CD4-positive, alpha-beta T cell treated with Interleukin-6 for 4 hours (primary cell): Measurements from ENCODE around the gene USP15.

Source experiments
- DNase-seq: peaks from one replicate; pipeline ENCODE4 v3.0.0-alpha.2; 2020; ENCODE audit warnings: mixed read lengths

Gene USP15

GRCh38 chr12:62258941-62259630 is 1.1 kb upstream of the USP15 start:
- peak; percentile 30 for DNase-seq

DNA sequence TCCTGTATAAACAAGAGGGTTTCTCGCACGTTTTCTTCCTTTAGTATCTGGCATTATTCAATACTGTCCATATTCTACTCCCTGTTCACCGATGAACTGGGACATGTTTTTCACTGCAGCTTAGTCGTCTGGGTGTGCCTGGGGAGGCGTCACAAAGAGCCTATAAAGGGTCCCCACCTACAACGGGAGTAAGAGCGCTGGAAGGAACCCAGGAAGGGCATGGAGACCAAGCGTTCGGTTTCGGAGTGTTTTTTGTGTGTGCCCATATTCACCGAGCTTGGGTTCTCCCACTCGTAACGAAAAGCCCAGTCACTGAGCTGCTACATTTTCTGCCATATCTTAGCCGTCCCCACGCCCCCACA is 592 bp upstream of the USP15 start:
- DNase-seq, result no peak

DNA sequence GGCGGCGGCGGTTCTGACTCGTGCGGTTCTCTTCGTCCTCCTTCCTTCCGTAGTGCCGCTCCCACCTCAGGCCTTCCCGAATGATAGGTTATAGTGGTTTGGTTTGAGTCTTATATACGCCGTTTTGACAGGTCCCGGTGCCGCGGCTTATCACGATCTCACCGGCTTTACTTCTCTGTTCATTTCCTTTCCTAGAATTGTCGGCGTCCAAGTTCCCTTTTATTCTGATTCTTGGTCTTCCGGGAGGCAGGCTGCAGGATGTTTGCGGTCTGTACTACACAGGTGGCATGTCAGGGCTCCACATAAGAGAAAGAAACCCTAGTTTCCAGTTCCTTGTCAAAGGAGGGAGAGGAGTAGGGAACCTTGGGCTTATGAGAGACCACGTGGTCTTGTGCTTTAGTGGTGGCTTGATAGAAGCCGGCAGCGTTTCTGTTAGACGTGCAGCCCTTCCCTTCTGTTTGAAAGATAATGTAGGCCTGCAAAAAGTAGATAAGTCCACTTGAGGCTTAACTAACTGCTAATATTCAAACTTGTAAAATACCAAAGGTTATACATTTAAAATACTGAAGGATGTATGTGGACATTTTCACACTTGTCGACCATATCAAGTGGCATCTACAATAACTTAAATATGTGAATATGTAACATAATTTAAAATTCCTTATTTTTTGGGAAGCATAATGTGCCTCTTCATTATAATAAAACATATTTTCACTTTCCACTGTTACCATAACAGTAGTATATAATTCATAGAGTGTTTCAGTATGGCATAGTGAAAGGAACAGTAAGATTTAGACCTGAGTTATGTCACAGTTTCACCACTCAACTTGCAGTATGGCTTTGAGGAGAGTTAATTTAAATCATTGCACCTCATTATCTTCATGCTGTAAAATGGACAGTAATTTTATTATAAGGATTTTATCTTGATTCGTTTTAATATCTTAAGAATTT is 804 bp downstream of the USP15 start:
- peak; percentile 68 for DNase-seq

DNA sequence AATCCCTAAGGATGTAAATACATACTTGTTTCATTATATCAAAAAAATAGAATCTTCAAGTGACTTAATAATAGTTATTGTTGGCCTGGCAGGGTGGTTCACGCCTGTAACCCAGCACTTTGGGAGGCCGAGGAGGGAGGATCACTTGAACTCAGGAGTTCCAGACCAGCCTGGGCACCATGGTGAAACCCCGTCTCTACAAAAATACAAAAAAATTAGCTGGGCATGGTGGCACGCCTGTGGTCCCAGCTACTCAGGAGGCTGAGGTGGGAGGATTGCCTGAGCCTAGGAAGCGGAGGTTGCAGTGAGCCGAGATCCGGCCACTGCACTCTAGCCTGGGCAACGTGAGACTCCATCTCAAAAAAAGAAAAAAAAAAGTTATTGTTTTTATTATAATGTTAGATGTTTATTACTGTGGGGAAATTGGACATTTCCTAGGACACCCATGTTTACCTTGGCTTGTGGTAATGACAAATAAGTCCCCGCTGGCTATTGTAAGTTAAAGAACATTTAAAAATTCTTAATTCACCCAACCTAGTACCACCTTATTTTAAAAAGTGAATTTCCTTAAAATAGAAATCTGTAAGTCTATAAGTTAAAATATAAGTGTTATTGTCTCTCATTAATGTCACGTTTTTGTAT is 1.8 kb downstream of the USP15 start:
- DNase-seq, result no peak

DNA sequence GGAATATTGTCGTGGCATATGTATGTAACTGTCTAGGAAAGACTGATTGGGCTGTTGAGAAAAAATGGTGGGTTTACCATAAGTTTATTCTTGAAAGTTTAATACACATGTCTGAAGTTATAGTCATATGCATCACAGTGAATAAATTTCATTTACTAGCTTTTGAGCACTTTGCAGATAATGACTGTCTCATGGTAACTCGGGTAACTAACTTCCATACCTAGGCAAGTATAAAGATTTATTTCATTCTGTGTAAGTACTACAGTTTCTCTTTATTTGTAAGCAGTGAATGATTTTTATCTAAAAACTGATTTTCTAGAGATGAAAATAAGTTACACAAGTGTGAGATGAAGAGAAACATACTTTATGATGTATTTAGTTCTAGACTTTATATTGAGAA is 3.0 kb downstream of the USP15 start:
- DNase-seq, result no peak

DNA sequence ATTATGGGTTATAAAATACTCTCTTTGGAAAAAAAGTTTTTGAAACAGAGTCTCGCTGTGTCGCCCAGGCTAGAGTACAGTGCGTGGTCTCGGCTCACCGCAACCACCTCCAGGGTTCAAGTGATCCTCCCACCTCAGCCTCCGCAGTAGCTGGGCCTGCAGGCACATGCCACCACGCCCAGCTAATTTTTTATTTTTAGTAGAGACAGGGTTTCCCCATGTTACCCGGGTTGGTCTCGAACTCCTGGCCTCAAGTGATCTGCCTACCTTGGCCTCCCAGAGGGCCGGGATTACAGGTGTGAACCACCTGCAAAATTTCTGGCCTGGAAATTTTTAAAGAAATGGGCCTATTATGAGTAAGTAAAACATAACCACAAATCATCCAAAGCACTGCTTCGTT is 3.8 kb downstream of the USP15 start:
- peak; percentile 11 for DNase-seq

DNA sequence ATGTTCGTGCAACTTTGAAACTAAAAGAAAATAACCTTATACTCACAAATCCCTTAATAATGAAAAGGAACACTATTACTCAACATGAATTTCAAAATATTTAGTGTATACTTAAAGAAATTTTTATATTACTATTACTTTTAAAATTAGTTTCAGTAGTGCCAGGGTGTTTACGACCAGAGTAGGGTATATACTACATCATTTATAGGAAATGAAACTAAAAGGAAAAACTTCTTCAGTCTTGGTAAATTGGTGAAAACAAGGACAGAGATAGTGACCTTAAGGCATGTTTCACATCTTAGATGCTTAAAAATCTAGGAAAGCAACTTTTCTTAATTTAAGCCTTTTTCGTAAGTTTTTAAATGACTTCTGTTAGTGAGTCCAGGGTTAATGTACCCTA is 4.5 kb downstream of the USP15 start:
- DNase-seq, result no peak

GRCh38 chr12:62265511-62265910 is 5.3 kb downstream of the USP15 start:
- DNase-seq, result no peak

DNA sequence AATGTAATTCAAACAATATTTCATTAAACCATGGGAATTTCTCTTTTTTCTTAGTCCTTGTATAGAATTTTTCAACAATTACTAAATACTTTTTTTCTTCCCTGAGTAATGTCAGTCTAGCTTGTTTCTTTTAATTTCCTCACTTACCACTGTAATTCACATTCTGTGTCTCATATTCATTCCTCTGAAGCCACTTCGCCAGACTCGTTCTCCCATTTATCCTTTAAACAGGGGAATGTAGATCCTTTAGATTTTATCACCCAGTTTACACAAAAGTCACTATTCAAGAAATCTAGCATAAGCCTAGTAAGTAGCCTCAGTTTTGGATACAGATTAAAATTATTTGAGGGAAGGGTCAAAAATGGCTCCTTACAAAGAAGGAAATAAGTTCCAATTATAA is 6.8 kb downstream of the USP15 start:
- DNase-seq, result no peak

GRCh38 chr12:62267480-62267879 is 7.3 kb downstream of the USP15 start:
- no peak for DNase-seq

- no peak for DNase-seq
These were observed 8.8 kb downstream of the USP15 start for GRCh38 chr12:62268956-62269355.

GRCh38 chr12:62269464-62270228 is 9.4 kb downstream of the USP15 start:
- DNase-seq, result no peak

DNA sequence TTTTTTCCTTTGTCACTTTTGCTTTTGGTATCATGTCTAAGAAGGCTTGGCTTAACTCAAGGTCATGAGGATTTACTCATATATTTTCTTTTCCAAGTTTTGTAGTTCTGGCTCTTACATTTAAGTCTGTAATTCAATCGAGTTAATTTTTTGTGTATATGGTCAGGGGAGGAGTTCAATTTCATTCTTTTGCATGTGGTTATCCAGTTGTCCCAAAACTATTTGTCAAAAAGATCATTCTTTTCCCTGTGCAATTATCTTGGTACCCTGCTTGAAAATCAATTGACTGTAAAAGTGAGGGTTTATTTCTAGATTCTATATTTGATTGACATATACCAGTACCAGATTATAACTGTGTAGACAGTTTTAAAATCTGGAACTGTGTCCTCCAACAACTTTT is 10.2 kb downstream of the USP15 start:
- DNase-seq, result no peak

DNA sequence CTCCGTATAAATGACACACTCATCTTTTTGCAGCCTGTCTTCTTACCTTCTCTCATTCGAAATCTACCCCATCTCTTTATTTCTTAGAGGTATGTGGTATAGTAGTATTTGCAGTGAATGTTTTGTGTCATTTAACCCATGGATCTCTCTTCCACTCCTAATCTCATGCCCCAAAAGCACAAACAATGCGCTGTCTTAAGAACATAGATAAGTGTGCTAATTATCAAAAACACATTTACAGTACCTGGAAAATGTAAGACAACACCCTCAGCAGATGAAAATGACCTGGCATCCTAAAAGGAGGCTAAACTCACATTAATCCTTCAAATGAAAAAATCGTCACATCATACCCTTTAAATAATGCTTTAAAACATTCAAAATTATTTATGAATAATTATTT is 10.7 kb downstream of the USP15 start:
- no peak for DNase-seq

DNA sequence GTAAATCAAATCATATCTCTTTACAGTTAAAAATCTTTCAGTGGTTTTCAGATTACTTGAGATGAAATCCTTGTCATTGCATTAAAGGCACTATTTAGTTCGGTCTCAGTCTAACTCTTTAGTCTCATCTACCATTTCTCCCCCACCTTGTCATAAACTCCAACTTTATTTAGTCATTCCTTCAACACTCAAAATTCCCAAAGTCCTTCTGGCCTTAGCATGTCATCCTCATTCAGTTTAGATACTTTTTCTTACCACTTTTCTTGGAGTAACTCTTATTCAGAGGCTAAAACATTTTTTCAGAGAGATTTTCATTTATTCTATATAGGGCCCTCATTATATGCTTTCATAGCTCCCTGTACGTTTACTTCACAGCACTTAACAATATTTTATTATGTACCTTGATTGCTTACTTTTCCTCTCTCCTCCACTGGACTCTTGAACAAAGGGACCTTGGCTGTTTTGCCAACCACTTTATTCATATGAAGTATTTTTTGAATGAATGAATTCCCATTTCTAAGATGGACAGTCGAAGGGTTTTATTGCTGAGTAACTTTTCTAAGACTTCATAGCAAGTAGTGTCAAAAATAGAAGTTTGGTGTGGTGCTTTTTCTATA is 12.8 kb downstream of the USP15 start:
- no peak for DNase-seq

- no peak for DNase-seq
These were observed 13.6 kb downstream of the USP15 start for GRCh38 chr12:62273724-62274380.

DNA sequence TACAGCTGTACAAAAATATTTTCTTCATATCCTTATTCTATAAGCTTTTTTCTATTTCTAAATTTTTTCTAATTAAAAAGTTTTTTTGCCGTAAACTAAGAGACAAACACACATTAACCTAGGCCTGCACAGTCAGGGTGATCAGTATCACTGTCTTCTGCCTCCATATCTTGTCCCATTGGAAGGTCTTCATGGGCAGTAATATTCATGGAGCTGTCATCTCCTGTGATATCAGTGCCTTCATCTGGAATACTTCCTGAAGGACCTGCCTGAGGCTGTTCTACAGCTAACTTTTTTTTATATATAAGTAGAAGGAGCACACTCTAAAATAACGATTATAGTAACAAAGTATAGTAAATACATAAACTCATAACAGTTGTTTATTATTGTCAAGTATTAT is 17.8 kb downstream of the USP15 start:
- no peak for DNase-seq

DNA sequence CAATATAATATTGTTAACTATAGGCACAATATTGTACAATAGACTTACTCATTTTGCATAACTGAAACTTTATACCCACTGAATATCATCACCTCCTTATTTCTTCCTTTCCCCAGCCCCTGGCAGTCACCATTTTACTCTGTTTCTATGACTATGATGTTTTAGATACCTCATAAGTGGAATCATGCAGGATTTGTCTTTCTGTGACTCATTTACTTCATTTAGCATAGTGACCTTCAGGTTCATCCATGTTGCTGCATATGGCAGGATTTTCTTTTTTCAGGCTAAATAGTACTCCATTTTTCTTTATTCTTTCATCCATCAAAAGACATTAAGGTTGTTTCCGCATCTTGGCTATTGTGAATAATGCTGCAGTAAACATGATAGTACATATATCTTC is 18.9 kb downstream of the USP15 start:
- DNase-seq, result no peak

GRCh38 chr12:62279961-62280360 is 19.8 kb downstream of the USP15 start:
- no peak for DNase-seq

GRCh38 chr12:62282057-62282774 is 22.0 kb downstream of the USP15 start:
- no peak for DNase-seq

GRCh38 chr12:62284749-62285148 is 24.5 kb downstream of the USP15 start:
- no peak for DNase-seq
